Neural cell (in vitro differentiated cells): Measurements from ENCODE around the gene KRTAP6-2.

Source experiments
- CTCF ChIP-seq: fragments of 450-650 bp; IDR thresholded peaks from 2 replicates; pipeline ENCODE4 v1.5.1; 2014; ENCODE audit warnings: antibody characterized with exemption, mild to moderate bottlenecking, moderate library complexity; ENCODE audit not compliant: poor library complexity, severe bottlenecking
- EZH2 ChIP-seq: fragments of 200-600, 300-800 bp; shearing (Covaris generic), sonication (generic); IDR thresholded peaks from 2 replicates; pipeline ENCODE4 v1.6.1; 2014; ENCODE audit warnings: antibody characterized with exemption, low read length, borderline replicate concordance, mild to moderate bottlenecking; ENCODE audit not compliant: insufficient read depth, poor library complexity, severe bottlenecking
- POLR2AphosphoS5 ChIP-seq: IDR thresholded peaks from 2 replicates; pipeline ENCODE4 v1.6.1; 2012
- SMC3 ChIP-seq: fragments of 450-650 bp; conservative IDR thresholded peaks from 2 replicates; pipeline ENCODE4 v1.6.1; 2014; ENCODE audit warnings: antibody characterized with exemption, mild to moderate bottlenecking, moderate library complexity; ENCODE audit not compliant: poor library complexity
- TAF1 ChIP-seq: IDR thresholded peaks from 2 replicates; pipeline ENCODE4 v1.6.1; 2012; ENCODE audit warnings: low read depth
- TF ChIP-seq, protein P1 (sequence below): IDR thresholded peaks from 2 replicates; pipeline ENCODE4 v1.6.1; 2012; ENCODE audit warnings: borderline replicate concordance

- no peak for TF ChIP-seq EZH2
- TF ChIP-seq CTCF, result no peak
- no peak for TF ChIP-seq POLR2AphosphoS5
- no peak for TF ChIP-seq TAF1
- no peak for TF ChIP-seq SMC3
- TF ChIP-seq, protein P1, sequence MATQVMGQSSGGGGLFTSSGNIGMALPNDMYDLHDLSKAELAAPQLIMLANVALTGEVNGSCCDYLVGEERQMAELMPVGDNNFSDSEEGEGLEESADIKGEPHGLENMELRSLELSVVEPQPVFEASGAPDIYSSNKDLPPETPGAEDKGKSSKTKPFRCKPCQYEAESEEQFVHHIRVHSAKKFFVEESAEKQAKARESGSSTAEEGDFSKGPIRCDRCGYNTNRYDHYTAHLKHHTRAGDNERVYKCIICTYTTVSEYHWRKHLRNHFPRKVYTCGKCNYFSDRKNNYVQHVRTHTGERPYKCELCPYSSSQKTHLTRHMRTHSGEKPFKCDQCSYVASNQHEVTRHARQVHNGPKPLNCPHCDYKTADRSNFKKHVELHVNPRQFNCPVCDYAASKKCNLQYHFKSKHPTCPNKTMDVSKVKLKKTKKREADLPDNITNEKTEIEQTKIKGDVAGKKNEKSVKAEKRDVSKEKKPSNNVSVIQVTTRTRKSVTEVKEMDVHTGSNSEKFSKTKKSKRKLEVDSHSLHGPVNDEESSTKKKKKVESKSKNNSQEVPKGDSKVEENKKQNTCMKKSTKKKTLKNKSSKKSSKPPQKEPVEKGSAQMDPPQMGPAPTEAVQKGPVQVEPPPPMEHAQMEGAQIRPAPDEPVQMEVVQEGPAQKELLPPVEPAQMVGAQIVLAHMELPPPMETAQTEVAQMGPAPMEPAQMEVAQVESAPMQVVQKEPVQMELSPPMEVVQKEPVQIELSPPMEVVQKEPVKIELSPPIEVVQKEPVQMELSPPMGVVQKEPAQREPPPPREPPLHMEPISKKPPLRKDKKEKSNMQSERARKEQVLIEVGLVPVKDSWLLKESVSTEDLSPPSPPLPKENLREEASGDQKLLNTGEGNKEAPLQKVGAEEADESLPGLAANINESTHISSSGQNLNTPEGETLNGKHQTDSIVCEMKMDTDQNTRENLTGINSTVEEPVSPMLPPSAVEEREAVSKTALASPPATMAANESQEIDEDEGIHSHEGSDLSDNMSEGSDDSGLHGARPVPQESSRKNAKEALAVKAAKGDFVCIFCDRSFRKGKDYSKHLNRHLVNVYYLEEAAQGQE, result no peak
Measured at GRCh38 chr21:30620522-30620921, 21.8 kb upstream of the KRTAP6-2 start, which contains the start of gene KRTAP20-4.
